GM12891 (cell line): ENCODE measurements around the gene FTO.

ENCODE experiments used
- PAX5 ChIP-seq: IDR thresholded peaks from 2 replicates; pipeline ENCODE4 v1.6.1; 2011; ENCODE audit warnings: low read length, moderate library complexity, mild to moderate bottlenecking; ENCODE audit not compliant: insufficient read depth, severe bottlenecking
- POLR2A ChIP-seq: IDR thresholded peaks from 2 replicates; pipeline ENCODE4 v1.6.1; 2011; ENCODE audit warnings: low read depth, low read length, control low read depth
- POU2F2 ChIP-seq: IDR thresholded peaks from 2 replicates; pipeline ENCODE4 v1.6.1; 2011; ENCODE audit warnings: low read depth, mild to moderate bottlenecking, control low read depth, low read length, moderate library complexity
- SPI1 ChIP-seq: IDR thresholded peaks from 2 replicates; pipeline ENCODE4 v1.6.1; 2011; ENCODE audit warnings: low read depth, low read length, control low read depth

- no peak for TF ChIP-seq POLR2A
- TF ChIP-seq SPI1 = no peak
- no peak for TF ChIP-seq POU2F2
- no peak for TF ChIP-seq PAX5
These were observed 293.0 kb downstream of the FTO start for GRCh38 chr16:53996961-53997360.
